Activated CD8-positive, alpha-beta memory T cell treated with anti-CD3 and anti-CD28 coated beads, Interleukin-2, amount 50 U/mL, for 24 hours (primary cell): ENCODE data around the gene MAB21L4.

Experiments
- DNase-seq: peaks from one replicate; pipeline ENCODE4 v3.0.0-alpha.2; 2020; ENCODE audit errors: extremely low read depth

The MAB21L4 gene

GRCh38 chr2:240911641-240912265 is 15.8 kb upstream of the MAB21L4 start:
- DNase-seq: no peak

GRCh38 chr2:240909216-240909974 is 13.4 kb upstream of the MAB21L4 start:
- DNase-seq: no peak

- no peak for DNase-seq
Measured at GRCh38 chr2:240906911-240907590, 11.1 kb upstream of the MAB21L4 start.

DNA sequence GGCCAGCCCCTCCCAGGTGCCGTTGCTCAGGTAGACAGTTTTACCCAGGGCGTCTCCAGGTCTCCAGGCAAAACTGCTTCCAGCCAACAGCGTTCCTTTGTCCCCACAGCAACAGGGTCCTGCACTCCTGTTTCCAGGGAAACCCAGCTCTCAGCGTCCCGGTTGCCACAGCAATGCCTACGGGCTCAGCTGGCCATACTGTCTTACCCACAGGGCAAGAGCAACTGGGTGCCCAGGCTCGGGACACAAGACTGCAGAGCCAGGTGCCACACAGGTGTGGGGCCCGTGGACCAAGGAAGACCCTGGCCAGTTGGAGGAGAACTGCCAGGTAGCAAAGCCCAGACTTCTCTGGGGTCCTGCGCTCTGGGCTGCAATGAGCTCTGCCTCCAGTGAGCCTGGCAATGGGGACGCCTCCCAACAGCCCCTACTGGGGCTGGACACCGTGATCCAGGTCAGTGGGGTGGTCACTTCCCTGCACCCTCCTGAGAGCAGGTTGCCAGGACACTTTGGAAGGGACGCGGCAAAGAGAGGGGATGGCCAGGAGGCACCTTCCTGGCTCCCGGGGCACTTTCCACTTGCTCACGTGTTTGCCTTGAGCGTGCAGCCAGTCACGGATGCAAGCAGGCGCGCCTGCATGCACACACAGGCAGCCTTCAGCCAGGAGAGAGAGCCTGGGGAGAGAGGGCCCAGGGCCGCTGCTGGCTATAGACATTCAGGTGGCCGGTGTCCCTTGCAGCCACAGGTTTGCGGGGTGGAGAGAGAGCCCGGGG is 10.4 kb upstream of the MAB21L4 start, which contains the start of gene CROCC2:
CROCC2 (plus strand) TSS at position 196 of the 770 bp plus-strand sequence; CDS start at position 374, 178 bp downstream.
- no peak for DNase-seq

DNA sequence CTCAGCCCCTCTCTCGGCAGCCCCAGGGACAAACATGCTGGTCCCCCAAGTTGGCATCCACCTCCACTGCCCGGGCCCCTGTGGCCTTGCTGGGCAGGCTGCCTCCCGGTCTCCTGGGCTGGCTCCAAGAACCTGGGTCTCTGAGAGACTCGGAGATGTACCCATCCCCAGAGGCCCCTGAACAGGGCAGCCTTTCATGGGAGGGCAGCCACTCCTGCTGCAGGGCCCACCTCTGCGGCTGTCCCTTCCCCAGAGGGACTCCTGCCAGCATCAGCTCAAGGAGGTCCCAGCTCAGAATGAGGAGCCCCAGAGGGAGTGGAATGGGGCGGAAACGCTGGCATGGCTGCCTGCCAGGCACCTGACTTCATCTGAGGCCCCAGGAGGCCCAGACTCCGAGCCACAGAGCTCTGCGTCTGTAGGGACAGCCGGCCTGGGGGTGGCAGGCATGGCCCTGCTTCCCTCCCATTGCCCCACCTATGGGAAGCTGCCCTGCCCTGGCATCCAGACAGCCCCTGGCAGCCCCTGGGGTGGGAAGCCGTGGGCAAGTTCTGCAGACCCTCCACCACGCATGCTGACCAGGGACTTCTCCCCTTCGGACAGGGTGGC is 9.3 kb upstream of the MAB21L4 start:
- DNase-seq: no peak

GRCh38 chr2:240904216-240905175 is 8.5 kb upstream of the MAB21L4 start:
- no peak for DNase-seq

GRCh38 chr2:240903191-240904060 is 7.5 kb upstream of the MAB21L4 start:
- DNase-seq: no peak

DNA sequence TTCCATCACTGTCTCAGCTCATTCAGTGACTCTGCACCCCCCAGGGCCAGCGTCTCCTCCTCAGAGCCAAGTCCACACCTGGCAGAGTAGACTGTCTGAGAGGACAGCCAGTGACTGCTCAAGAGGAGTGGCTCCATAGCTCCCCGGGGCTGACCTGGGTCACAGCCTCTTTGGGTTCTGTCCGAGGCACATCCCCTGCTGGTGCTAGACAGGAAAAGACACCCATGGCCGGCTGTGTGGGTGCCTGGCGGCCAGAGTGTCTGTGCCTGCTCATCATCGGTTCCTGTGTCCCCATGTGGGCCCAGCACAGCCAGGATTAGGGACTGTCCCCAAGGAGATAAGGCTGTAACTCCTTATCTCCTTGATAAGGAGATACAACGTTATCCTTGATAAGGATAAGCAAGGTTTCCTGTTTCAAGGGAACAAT is 6.7 kb upstream of the MAB21L4 start:
- no peak for DNase-seq

DNA sequence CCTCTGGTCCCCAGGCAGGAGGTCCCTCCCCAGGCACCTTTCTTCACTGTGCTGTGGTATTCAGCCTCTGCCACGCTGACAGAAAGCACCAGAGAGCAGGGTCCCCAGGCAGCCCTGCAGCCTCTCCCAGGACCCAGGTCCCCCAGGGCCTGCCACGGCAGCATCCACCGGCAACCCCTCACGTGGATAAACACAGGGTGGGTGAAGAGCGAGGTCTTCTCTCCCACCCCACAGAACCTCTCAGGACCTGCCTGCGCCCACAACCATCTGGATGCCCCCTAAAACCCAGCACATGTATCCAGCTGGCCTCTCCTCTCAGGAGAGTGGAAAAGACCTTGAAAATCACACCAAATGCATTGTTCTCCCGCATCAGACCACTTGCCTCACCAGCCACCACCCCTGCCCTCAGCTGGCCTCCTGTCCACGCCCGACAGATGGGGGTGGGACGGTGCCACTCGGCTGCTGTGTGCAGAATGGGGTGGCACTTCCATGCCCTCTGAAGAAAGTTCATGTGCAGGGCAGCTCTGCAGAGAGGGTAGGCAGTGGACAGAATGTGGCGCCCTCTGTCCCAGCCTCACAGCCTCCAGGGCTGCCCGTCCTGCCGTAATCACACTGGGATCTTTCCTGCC is 6.1 kb upstream of the MAB21L4 start:
- DNase-seq: no peak

DNA sequence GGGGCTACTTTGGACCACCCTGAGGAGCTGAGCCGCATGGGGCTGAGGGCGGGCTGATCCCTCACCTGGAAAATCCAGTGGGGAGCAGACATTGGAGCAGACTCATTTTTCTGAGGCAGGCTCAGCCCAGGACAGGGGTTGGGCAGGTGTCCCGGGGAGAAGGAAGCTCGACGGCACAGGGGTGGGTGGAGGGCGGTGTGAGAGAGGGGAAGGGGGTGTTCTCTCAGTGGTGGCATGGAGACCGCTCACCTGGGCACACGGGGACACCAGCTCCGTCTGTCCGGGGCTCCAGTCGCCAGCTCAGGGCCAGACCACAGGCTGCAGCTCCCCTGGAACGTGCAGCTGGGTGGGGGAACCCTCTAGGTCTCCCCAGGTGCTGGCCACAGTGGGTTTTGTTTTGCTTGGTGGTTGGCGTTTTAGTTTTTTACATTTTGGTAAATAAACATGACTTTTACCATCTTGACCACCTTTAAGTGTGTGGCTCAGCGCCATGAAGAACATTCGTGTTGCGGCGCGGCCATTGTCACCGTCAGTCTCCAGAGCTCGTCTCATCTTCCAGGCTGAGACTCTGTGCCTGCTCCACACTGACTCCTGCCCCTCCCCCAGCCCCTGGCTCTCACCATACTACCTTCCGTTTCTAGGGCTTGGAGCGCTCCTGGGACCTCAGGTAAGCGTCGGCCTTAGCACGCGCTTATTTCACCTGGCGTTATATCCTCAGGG is 4.3 kb upstream of the MAB21L4 start:
- DNase-seq: no peak

GRCh38 chr2:240899468-240899865 is 3.5 kb upstream of the MAB21L4 start:
- no peak for DNase-seq

DNA sequence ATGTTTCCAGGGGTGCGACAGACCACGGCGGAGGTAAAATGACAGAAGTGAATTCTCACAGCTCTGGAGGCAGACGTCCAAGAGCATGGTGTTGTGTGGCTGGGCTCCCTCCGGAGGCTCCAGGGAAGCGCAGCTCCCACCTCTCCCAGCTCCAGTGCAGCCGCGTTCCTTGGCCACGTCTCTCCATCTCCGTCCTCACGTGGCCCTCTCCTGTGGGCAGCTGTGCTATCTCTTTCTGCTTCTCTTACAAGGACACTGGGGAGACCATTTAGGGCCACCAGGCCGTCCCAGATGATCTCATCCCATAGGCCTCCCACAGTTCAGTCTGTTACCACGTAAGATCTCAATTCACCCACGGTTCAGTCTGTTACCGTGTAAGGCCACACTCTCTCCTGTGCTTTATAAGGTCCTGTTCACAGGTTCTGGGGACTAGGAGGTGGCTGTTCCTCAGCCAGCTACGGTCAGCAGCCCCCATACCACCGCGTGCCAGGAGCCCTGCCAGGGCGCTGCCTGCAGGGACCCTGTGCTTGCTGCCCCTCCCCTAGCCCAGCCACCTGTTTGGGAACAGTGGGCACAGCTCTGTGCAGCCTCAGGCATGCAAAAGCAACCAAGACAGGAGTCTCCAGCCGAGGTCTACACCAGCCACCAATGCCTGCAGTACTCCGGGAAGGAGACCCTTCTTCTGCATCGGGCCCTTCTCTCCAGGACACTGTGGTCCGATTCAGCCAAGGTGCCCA is 2.9 kb upstream of the MAB21L4 start:
- no peak for DNase-seq

- no peak for DNase-seq
Measured at GRCh38 chr2:240898108-240898730, 2.3 kb upstream of the MAB21L4 start.

GRCh38 chr2:240896871-240897692 is 1.1 kb upstream of the MAB21L4 start:
- no peak for DNase-seq

- DNase-seq: no peak
Measured at GRCh38 chr2:240896394-240896793, 438 bp upstream of the MAB21L4 start.
